ENCODE measurements around the gene DRG2.

Gene DRG2

GRCh38 chr17:18071751-18072150 is 16.0 kb upstream of the DRG2 start:
- in situ Hi-C loops (cut with HindIII; ENCODE audit: low sequenced_read_pairs) = no loop called here
- TF ChIP-seq CTCF (IDR thresholded peaks at IDR 0.05; ENCODE audit: low read depth, low read length) = no peak

GRCh38 chr17:18074566-18075272 is 13.0 kb upstream of the DRG2 start:
- in situ Hi-C loops (cut with HindIII; ENCODE audit: low sequenced_read_pairs) = no loop called here
- DNase-seq (ENCODE audit: low read depth, low spot score) = no peak
- TF ChIP-seq CTCF (IDR thresholded peaks at IDR 0.05; ENCODE audit: low read depth, low read length) = no peak
- no peak overlapping the region for H3K4me3 ChIP-seq (ENCODE audit: low read depth, low read length)

More at GRCh38 chr17:18071751-18072150, 16.0 kb upstream of the DRG2 start:
- no peak for DNase-seq (ENCODE audit: low read depth, low spot score)
- H3K4me3 ChIP-seq (ENCODE audit: low read depth, low read length) = no peak overlapping the region

GRCh38 chr17:18076936-18077335 is 10.8 kb upstream of the DRG2 start:
- no peak for DNase-seq (ENCODE audit: low read depth, low spot score)
- no peak overlapping the region for H3K4me3 ChIP-seq (ENCODE audit: low read depth, low read length)
- in situ Hi-C loops (cut with HindIII; ENCODE audit: low sequenced_read_pairs) = no loop called here
- no peak for TF ChIP-seq CTCF (IDR thresholded peaks at IDR 0.05; ENCODE audit: low read depth, low read length)

GRCh38 chr17:18079543-18079942 is 8.2 kb upstream of the DRG2 start:
- in situ Hi-C loops (cut with HindIII; ENCODE audit: low sequenced_read_pairs) = no loop called here
- no peak for DNase-seq (ENCODE audit: low read depth, low spot score)
- TF ChIP-seq CTCF (IDR thresholded peaks at IDR 0.05; ENCODE audit: low read depth, low read length) = no peak
- H3K4me3 ChIP-seq (ENCODE audit: low read depth, low read length) = no peak overlapping the region

- no peak for TF ChIP-seq CTCF (IDR thresholded peaks at IDR 0.05; ENCODE audit: low read depth, low read length)
- DNase-seq (ENCODE audit: low read depth, low spot score) = no peak
- no peak overlapping the region for H3K4me3 ChIP-seq (ENCODE audit: low read depth, low read length)
- in situ Hi-C loops (cut with HindIII; ENCODE audit: low sequenced_read_pairs) = no loop called here
These were observed 3.5 kb upstream of the DRG2 start for GRCh38 chr17:18084256-18084655.

GRCh38 chr17:18089613-18090012 is 1.9 kb downstream of the DRG2 start:
- TF ChIP-seq CTCF (IDR thresholded peaks at IDR 0.05; ENCODE audit: low read depth, low read length) = no peak
- DNase-seq (ENCODE audit: low read depth, low spot score) = no peak
- in situ Hi-C loops (cut with HindIII; ENCODE audit: low sequenced_read_pairs) = no loop called here
- no peak overlapping the region for H3K4me3 ChIP-seq (ENCODE audit: low read depth, low read length)

Data from astrocyte of the spinal cord (primary cell).